Measurements from ENCODE around the gene NRXN3.

The NRXN3 gene

DNA sequence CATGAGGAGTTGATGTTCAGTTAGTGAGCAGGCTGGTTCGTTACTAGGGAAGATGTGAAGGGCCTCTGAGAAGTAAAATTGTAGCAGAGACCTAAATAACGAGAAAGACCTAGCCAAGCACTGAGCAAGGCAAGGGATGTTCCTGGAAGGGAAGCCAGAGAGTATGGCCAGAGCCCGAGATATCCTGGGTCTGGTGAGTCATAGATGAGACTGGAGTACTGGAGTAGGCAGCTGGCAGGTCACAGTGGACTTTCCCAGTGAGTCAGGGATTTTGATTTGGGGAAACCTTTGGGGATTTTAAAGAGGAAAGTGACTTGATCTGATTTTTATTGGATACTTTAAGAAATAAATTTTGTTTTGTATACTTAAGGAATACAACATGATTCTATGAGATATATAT, 1672.1 kb downstream of the NRXN3 start:
- POLR2A ChIA-PET: no interaction called here
- CTCF ChIA-PET: interaction anchor here (0.7 kb wide), 1 partner anchor 680 kb away, joined by 3 read pairs; no protein-coding TSS in a partner anchor

GRCh38 chr14:79852950-79853744, 1683.0 kb downstream of the NRXN3 start:
- TF ChIP-seq ELF4 (IDR thresholded peaks at IDR 0.05) (no peak), ARNT (IDR thresholded peaks at IDR 0.05) (no peak), NFRKB (IDR thresholded peaks at IDR 0.05) (no peak), CTBP1 (IDR thresholded peaks at IDR 0.05; ENCODE audit: borderline replicate concordance) (no peak), L3MBTL2 (conservative IDR thresholded peaks at IDR 0.05) (no peak), ZNF384 (IDR thresholded peaks at IDR 0.05) (no peak), FOXK2 (IDR thresholded peaks at IDR 0.05) (no peak), FOXA1 (IDR thresholded peaks at IDR 0.05) (no peak), FOXM1 (IDR thresholded peaks at IDR 0.05; ENCODE audit: borderline replicate concordance) (no peak), SUZ12 (IDR thresholded peaks at IDR 0.05) (no peak), HDGF (IDR thresholded peaks at IDR 0.05; ENCODE audit: borderline replicate concordance) (no peak), LEF1 (IDR thresholded peaks at IDR 0.05; ENCODE audit: borderline replicate concordance) (no peak), TARDBP (IDR thresholded peaks at IDR 0.05) (no peak)
- TF ChIP-seq, protein P1, sequence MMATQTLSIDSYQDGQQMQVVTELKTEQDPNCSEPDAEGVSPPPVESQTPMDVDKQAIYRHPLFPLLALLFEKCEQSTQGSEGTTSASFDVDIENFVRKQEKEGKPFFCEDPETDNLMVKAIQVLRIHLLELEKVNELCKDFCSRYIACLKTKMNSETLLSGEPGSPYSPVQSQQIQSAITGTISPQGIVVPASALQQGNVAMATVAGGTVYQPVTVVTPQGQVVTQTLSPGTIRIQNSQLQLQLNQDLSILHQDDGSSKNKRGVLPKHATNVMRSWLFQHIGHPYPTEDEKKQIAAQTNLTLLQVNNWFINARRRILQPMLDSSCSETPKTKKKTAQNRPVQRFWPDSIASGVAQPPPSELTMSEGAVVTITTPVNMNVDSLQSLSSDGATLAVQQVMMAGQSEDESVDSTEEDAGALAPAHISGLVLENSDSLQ (IDR thresholded peaks at IDR 0.05): no peak
- CTCF ChIA-PET: no interaction called here
- POLR2A ChIA-PET: no interaction called here
- DNase-seq (ENCODE audit: extremely low spot score): no peak

More for the DNA sequence above, 1672.1 kb downstream of the NRXN3 start:
- DNase-seq (ENCODE audit: extremely low spot score): no peak
- TF ChIP-seq NFRKB (IDR thresholded peaks at IDR 0.05) (no peak), FOXM1 (IDR thresholded peaks at IDR 0.05; ENCODE audit: borderline replicate concordance) (no peak), SUZ12 (IDR thresholded peaks at IDR 0.05) (no peak), HDGF (IDR thresholded peaks at IDR 0.05; ENCODE audit: borderline replicate concordance) (no peak), BHLHE40 (IDR thresholded peaks at IDR 0.05; ENCODE audit: borderline replicate concordance) (no peak), CTBP1 (IDR thresholded peaks at IDR 0.05; ENCODE audit: borderline replicate concordance) (no peak)
- TF ChIP-seq, protein P1 (IDR thresholded peaks at IDR 0.05): no peak

DNA sequence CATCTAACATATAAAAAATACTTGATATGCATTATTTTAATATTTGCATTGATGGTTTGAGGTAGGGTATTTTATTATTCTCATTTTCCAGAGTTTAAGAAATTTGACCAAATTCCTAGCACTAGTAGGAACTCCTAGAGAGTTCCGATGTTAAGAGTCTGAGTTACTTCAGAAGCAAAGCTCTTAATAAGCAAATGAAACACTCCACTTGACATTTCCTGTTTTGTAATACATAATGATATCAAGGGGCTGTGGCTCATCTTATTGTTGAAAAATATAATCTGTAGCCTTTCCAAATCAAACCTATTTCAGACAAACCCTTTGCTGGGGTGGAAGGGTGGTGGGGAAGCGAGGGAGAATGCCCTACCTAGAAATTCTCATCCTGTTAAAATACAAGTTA, 1685.6 kb downstream of the NRXN3 start:
- ChIA-PET CTCF (no interaction called here), POLR2A (no interaction called here)
- DNase-seq (ENCODE audit: extremely low spot score): no peak
- TF ChIP-seq FOXK2 (IDR thresholded peaks at IDR 0.05): no peak
- TF ChIP-seq, protein P1 (IDR thresholded peaks at IDR 0.05): no peak
- no peak for TF ChIP-seq CTBP1 (IDR thresholded peaks at IDR 0.05; ENCODE audit: borderline replicate concordance)

DNA sequence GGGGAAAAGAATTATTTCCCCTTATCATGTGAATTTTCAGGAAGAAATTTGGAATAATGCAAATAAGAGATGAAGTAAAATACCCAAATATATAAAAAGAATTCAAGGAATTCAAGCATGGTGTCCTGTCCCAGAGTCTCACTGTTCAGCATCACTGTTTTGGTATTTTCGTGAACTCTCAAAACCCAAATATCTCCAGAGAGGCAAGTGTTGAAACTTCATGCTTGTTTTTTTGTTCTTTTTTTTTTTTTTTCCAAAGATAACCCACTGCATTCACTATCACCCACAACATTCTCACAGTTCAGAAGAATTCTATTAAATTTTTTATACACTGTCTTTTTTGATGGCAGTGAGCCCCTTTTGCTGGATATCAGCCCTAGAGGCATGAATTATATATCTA, 1686.2 kb downstream of the NRXN3 start:
- ChIA-PET POLR2A (no interaction called here), CTCF (no interaction called here)
- DNase-seq (ENCODE audit: extremely low spot score): no peak
- TF ChIP-seq NFRKB (IDR thresholded peaks at IDR 0.05) (no peak), TARDBP (IDR thresholded peaks at IDR 0.05) (no peak), HDGF (IDR thresholded peaks at IDR 0.05; ENCODE audit: borderline replicate concordance) (no peak), ELF4 (IDR thresholded peaks at IDR 0.05) (no peak), BHLHE40 (IDR thresholded peaks at IDR 0.05; ENCODE audit: borderline replicate concordance) (no peak), ZNF384 (IDR thresholded peaks at IDR 0.05) (no peak), ARNT (IDR thresholded peaks at IDR 0.05) (no peak), FOXM1 (IDR thresholded peaks at IDR 0.05; ENCODE audit: borderline replicate concordance) (no peak), L3MBTL2 (conservative IDR thresholded peaks at IDR 0.05) (no peak), FOXA1 (IDR thresholded peaks at IDR 0.05) (no peak), FOXK2 (IDR thresholded peaks at IDR 0.05) (no peak), SP1 (IDR thresholded peaks at IDR 0.05) (no peak), LEF1 (IDR thresholded peaks at IDR 0.05; ENCODE audit: borderline replicate concordance) (no peak), SUZ12 (IDR thresholded peaks at IDR 0.05) (no peak), CTBP1 (IDR thresholded peaks at IDR 0.05; ENCODE audit: borderline replicate concordance) (no peak)
- TF ChIP-seq, protein P1 (IDR thresholded peaks at IDR 0.05): no peak

DNA sequence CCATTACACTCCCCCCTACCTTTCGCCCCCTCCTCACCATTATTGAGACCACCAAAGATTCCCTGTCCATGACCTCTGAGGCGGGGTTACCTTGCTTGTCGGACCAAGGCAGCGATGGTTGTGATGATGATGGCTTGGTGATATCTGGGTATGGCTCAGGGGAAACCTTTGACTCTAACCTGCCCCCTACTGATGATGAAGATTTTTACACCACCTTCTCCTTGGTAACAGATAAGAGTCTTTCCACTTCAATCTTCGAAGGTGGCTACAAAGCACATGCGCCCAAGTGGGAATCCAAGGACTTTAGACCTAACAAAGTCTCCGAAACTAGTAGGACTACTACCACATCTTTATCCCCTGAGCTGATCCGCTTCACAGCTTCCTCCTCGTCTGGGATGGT, 1690.9 kb downstream of the NRXN3 start:
- TF ChIP-seq, protein P1 (IDR thresholded peaks at IDR 0.05): no peak
- TF ChIP-seq TARDBP (IDR thresholded peaks at IDR 0.05) (no peak), LEF1 (IDR thresholded peaks at IDR 0.05; ENCODE audit: borderline replicate concordance) (no peak), FOXK2 (IDR thresholded peaks at IDR 0.05) (no peak), ARNT (IDR thresholded peaks at IDR 0.05) (no peak), FOXA1 (IDR thresholded peaks at IDR 0.05) (no peak), ELF4 (IDR thresholded peaks at IDR 0.05) (no peak), L3MBTL2 (conservative IDR thresholded peaks at IDR 0.05) (no peak), SUZ12 (IDR thresholded peaks at IDR 0.05) (no peak), FOXM1 (IDR thresholded peaks at IDR 0.05; ENCODE audit: borderline replicate concordance) (no peak), ZNF384 (IDR thresholded peaks at IDR 0.05) (no peak), HDGF (IDR thresholded peaks at IDR 0.05; ENCODE audit: borderline replicate concordance) (no peak)
- ChIA-PET POLR2A (no interaction called here), CTCF (no interaction called here)
- no peak for DNase-seq (ENCODE audit: extremely low spot score)

Data from HEK293T (cell line).